Esophagus squamous epithelium (tissue), 5 donors: Measurements from ENCODE around the gene FGD2. TPM values are rescaled to one million over a fixed set of nuclear protein-coding genes. Genes with fewer than 3 reads are reported as not detected.
"Not testable (repeated sequence)": the region's sequence is repeated elsewhere in the genome, so short reads cannot be mapped to it uniquely, and the experiment has no call there.

ENCODE experiments used
- DNase-seq: peaks from one replicate; lab custom pipeline; 2025; lab: John Stamatoyannopoulos, UW
- H3K27ac ChIP-seq, 4 donors: fragments of 200-600 bp; sonication (generic); one replicate each; pipeline ENCODE4 v1.5.1; 2016 to 2019; ENCODE audit warnings: mild to moderate bottlenecking in 1 of 4
- H3K27me3 ChIP-seq, 4 donors: fragments of 200-600 bp; sonication (generic); 1 replicate in 3 of 4; 2 replicates in 1 of 4; pipeline versions ENCODE4 v1.5.1 to v1.6.0; 2017 to 2021; ENCODE audit warnings: antibody characterized with exemption in 1 of 4
- H3K36me3 ChIP-seq, 3 donors: fragments of 200-600 bp; sonication (generic); one replicate each; pipeline ENCODE4 v1.5.1; 2016 to 2019
- H3K4me1 ChIP-seq, 3 donors: fragments of 200-600 bp; sonication (generic); one replicate each; pipeline ENCODE4 v1.5.1; 2017 to 2019
- H3K4me3 ChIP-seq, 4 donors: fragments of 200-600 bp; sonication (generic); 1 replicate in 3 of 4; 2 replicates in 1 of 4; pipeline ENCODE4 v1.5.1; 2016 to 2019; ENCODE audit warnings: mild to moderate bottlenecking in 2 of 4, moderate library complexity in 1 of 4
- H3K9me3 ChIP-seq, 3 donors: fragments of 200-600 bp; sonication (generic); one replicate each; pipeline ENCODE4 v1.5.1; 2016 to 2019
- POLR2A ChIP-seq, 4 donors: fragments of 450-650 bp; IDR thresholded peaks; one replicate each; pipeline ENCODE4 v1.6.1; 2017; ENCODE audit warnings: antibody characterized with exemption in 4 of 4, mild to moderate bottlenecking in 4 of 4, moderate library complexity in 3 of 4
- WGBS, 2 donors: methylation state at CpG; one replicate each; pipeline ENCODE4 v1.1.5; 2018; 5-methylcytosine and 5-hydroxymethylcytosine counted together
- intact Hi-C: fragments of 100-400 bp; cut with DNase I; formaldehyde crosslinking; loops from one replicate; pipeline ENCODE4 v1.15.0; 2022
- total RNA-seq, 4 donors: library from RNA; depleted of rRNA; stranded (reverse); fragments of >200 nt; gene quantifications; one replicate each; pipeline ENCODE4 v1.1.0, GENCODE V29; 2016
- TF ChIP-seq, protein P1 (sequence below), 6 experiments: fragments of 450-650 bp in 4 of 6; fragments of 200-600 bp in 2 of 6; sonication (generic) in 2 of 6; IDR thresholded peaks; one replicate each; pipeline ENCODE4 v1.5.1; 2016 to 2019; ENCODE audit warnings: antibody characterized with exemption in 6 of 6, mild to moderate bottlenecking in 4 of 6, moderate library complexity in 4 of 6
- donor health status: DM: yes; HTN: yes; CAD: no.

FGD2 gene
- total RNA-seq, 4 donors from 2014 or later, result 2.6 to 13.4 (median 5.3) TPM

DNA sequence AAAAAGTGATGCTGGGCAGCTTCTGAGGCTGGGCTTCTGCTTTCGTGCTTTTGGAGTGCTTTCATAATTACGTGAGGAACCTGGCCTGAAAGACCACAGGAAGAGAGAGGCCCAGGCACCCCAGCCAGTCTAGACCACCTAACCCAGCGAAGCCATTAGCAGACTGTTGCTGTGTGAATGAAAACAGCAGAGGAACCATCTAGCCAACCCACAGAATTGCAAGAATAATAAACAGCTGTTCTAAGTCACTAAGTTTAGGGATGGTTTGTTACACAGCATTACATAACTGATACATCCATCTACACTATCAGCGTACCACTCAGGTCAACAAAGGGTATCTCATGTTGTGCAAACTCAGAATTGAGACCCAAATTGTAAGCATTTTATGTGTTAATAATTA, 34.5 kb downstream of the FGD2 start:
- intact Hi-C loops, result no loop called here
- peaks cover 0 to 14% (median 8%) of the 10 kb centered on the region in 3 donors for H3K4me1 ChIP-seq
- no peaks in the 10 kb centered on the region for H3K36me3 ChIP-seq
- H3K27me3 ChIP-seq, result no peaks in the 10 kb centered on the region
- H3K9me3 ChIP-seq, result no peaks in the 10 kb centered on the region
- no peak overlapping the region for H3K27ac ChIP-seq
- WGBS, 2 donors, result 73 to 77% methylated on average over 3 of the region's 4 CpGs
- TF ChIP-seq POLR2A (IDR thresholded peaks at IDR 0.05), result no peak
- TF ChIP-seq, protein P1, sequence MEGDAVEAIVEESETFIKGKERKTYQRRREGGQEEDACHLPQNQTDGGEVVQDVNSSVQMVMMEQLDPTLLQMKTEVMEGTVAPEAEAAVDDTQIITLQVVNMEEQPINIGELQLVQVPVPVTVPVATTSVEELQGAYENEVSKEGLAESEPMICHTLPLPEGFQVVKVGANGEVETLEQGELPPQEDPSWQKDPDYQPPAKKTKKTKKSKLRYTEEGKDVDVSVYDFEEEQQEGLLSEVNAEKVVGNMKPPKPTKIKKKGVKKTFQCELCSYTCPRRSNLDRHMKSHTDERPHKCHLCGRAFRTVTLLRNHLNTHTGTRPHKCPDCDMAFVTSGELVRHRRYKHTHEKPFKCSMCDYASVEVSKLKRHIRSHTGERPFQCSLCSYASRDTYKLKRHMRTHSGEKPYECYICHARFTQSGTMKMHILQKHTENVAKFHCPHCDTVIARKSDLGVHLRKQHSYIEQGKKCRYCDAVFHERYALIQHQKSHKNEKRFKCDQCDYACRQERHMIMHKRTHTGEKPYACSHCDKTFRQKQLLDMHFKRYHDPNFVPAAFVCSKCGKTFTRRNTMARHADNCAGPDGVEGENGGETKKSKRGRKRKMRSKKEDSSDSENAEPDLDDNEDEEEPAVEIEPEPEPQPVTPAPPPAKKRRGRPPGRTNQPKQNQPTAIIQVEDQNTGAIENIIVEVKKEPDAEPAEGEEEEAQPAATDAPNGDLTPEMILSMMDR (IDR thresholded peaks at IDR 0.05), result no peak
- H3K4me3 ChIP-seq, result no peak overlapping the region
- DNase-seq, result no peak

DNA sequence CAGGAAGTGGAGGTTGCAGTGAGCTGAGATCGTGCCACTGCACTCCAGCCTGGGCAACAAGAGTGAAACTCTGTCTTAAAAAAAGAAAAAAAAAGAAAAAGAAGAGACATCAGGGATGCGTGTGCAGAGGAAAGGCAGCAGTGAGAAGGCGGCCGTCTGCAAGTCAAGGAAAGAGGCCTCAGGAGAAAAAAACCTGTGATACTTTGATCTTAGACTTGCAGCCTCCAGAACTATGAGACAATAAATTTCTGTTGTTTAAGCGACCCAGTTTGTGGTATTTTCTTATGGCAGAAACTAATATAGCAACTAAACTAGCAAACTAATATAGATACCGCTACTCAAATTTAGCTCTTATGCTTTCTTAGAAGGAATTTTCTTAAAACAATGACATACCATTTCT, 36.1 kb downstream of the FGD2 start:
- Histone ChIP-seq H3K4me3 (no peak overlapping the region), H3K4me1 (peaks cover 0 to 14% (median 8%) of the 10 kb centered on the region in 3 donors), H3K27ac (no peak overlapping the region), H3K27me3 (no peaks in the 10 kb centered on the region), H3K36me3 (no peaks in the 10 kb centered on the region), H3K9me3 (no peaks in the 10 kb centered on the region)
- WGBS, 2 donors, result 87% methylated on average over 6 of the region's 6 CpGs
- no peak for DNase-seq
- intact Hi-C loops, result no loop called here
- TF ChIP-seq POLR2A (IDR thresholded peaks at IDR 0.05), result no peak
- TF ChIP-seq, protein P1 (IDR thresholded peaks at IDR 0.05), result no peak

DNA sequence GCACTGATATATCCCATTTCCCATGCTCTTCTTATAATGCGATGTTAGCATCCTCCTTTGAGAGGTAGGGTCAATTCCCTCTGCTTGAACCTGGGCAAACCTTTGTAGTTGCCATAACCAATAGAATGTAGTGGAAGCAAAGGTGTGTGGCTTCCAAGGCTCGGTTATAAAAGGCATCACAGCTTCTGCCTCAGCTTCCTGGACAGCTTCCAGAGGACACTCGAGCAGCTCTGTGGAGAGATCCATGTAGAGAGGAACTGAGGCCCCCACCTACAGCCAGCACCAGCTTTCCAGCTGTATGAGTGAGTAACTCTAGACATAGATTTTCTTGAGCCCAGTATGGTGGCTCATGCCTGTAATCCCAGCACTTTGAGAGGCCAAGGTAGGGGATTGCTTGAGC, 36.7 kb downstream of the FGD2 start:
- intact Hi-C loops, result no loop called here
- H3K4me1 ChIP-seq, result peaks cover 0 to 14% (median 8%) of the 10 kb centered on the region in 3 donors
- H3K27ac ChIP-seq, result no peak overlapping the region
- no peak overlapping the region for H3K4me3 ChIP-seq
- no peaks in the 10 kb centered on the region for H3K27me3 ChIP-seq
- WGBS, 2 donors, result 69 to 75% methylated on average over 2 to 3 of the region's 3 CpGs
- H3K36me3 ChIP-seq, result no peaks in the 10 kb centered on the region
- TF ChIP-seq, protein P1 (IDR thresholded peaks at IDR 0.05), result no peak
- TF ChIP-seq POLR2A (IDR thresholded peaks at IDR 0.05), result no peak
- H3K9me3 ChIP-seq, result no peaks in the 10 kb centered on the region
- DNase-seq, result no peak

DNA sequence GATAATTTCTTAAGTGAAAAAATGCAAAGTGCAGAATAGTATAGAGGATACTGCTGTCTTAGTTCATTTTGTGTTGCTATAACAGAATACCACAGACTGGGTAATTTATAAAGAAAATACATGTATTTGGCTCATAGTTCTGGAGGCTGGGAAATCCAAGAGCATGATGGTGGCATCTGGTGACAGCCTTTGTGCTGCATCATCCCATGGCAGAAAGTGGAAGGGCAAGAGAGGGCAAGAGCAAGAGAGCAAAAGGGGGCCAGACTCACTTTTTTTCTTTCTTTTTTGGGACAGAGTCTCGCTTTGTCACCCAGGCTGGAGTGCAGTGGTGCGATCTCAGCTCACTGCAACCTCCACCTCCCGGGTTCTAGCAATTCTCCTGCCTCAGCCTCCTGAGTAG, 37.6 kb downstream of the FGD2 start:
- 87 to 93% methylated on average over 3 of the region's 3 CpGs for WGBS, 2 donors
- H3K27me3 ChIP-seq, H3K9me3 ChIP-seq, H3K36me3 ChIP-seq, DNase-seq, intact Hi-C loops, H3K4me3 ChIP-seq, H3K27ac ChIP-seq: not testable (repeated sequence)
- peaks cover 0 to 18% (median 8%) of the 10 kb centered on the region in 3 donors for H3K4me1 ChIP-seq

DNA sequence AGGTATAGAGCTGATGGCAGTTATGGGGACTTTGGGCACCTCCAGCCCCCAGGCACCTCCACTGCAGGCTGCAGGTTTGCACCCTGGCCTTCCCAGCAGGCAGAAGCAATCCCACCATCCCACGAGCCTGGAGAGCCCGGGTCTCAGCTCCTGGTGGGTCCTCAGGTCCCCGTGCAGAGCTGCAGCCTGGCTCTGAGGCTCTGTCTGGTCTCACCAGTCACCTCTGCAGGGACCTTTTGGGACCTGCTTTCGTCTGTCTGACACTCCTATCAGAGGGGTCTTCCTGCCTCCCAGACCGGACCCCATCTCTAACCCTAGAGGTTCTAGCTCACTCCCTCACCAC, 41.9 kb downstream of the FGD2 start:
- Histone ChIP-seq H3K4me1 (peaks cover 33 to 48% (median 38%) of the 10 kb centered on the region in 3 donors), H3K27me3 (no peaks in the 10 kb centered on the region), H3K4me3 (no peak overlapping the region), H3K9me3 (no peaks in the 10 kb centered on the region), H3K36me3 (no peaks in the 10 kb centered on the region), H3K27ac (no peak overlapping the region)
- intact Hi-C loops, result no loop called here
- TF ChIP-seq, protein P1 (IDR thresholded peaks at IDR 0.05), result no peak
- no peak for TF ChIP-seq POLR2A (IDR thresholded peaks at IDR 0.05)
- WGBS, 2 donors, result 86 to 89% methylated on average over 2 to 5 of the region's 5 CpGs
- DNase-seq, result no peak
